ENCODE data around the gene P3H4. TPM values are rescaled to one million over a fixed set of nuclear protein-coding genes. Genes with fewer than 3 reads are reported as not detected.
A peak's percentile ranks its signal among the peaks of the same experiment; 100 is the strongest.
"Not testable (repeated sequence)": the region's sequence is repeated elsewhere in the genome, so short reads cannot be mapped to it uniquely, and the experiment has no call there.

Gene P3H4
- total RNA-seq, 1 donor from 2014 or later = 50.5 TPM

DNA sequence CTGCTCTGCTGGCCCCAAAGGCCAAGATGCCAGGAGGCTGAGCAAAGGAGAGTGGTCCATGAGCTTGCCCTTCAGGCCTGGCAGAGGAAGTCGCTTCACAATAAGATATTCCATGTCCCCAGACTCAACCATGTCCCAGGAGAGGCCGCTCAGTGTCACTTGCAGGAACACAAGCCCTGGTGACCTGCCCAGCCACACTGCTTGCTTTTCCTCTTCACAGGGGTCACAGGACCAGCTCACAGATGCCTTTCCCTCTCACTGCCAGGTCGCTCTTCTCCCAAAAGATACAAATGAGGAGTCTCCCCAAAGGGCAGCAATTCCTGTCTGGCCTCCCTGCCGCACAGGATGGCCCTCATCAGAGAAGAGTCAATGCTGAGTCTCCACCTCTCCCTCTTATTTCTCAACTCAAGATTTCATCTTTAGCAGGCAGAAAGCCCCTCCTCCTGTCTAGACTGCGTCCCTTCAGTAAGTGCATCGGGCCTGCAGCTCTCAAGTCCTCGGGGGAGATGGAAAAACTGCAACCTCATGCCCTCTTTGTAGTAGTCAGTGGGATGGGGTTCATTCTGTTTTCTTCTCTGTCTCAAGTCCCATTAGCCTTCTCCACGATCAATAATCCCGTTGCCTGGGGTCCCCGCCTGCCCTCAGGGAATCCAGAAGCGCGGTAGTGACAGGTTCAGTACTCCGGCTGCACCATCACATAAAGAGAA lies 30.2 kb downstream of the P3H4 start:
- TF ChIP-seq CTCF (conservative IDR thresholded peaks at IDR 0.05) = no peak
- H3K4me1 Mint-ChIP-seq (ENCODE audit: unreplicated experiment) = peaks cover 22% of the 10 kb centered on the region
- no peak for DNase-seq (ENCODE audit: extremely low spot score, unreplicated experiment)

DNA sequence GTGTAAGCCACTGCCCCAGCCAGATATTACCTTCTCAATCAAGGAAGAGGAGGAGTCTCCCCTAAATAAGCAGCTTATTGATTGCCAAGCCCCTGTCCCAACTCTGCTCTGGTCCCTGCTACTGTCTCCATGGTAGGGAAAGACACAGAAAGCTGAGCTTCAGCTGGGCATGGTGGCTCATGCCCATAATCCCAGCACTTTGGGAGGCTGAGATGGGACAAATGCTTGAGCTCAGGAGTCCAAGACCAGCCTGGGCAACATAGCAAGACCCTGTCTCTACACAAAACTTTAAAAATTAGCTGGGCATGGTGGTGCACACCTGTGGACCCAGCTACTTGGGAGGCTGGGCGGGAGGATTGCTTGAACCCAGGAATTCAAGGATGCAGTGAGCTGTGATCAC lies 31.8 kb downstream of the P3H4 start:
- no peak for TF ChIP-seq CTCF (conservative IDR thresholded peaks at IDR 0.05)
- H3K9me3 Mint-ChIP-seq = no peaks in the 10 kb centered on the region
- H3K4me3 Mint-ChIP-seq = no peak overlapping the region
- no peaks in the 10 kb centered on the region for H3K27me3 Mint-ChIP-seq
- H3K4me1 Mint-ChIP-seq (ENCODE audit: unreplicated experiment) = peaks cover 20% of the 10 kb centered on the region
- DNase-seq (ENCODE audit: extremely low spot score, unreplicated experiment) = no peak
- no peaks in the 10 kb centered on the region for H3K36me3 Mint-ChIP-seq
- no peak overlapping the region for H3K27ac Mint-ChIP-seq

More for the DNA sequence above, 30.2 kb downstream of the P3H4 start:
- Mint-ChIP-seq H3K27me3 (no peaks in the 10 kb centered on the region), H3K4me3 (peak overlapping the region; percentile 80), H3K9me3 (no peaks in the 10 kb centered on the region), H3K36me3 (no peaks in the 10 kb centered on the region), H3K27ac (peak overlapping the region; percentile 86)

GRCh38 chr17:41777574-41778188 lies 34.1 kb downstream of the P3H4 start:
- H3K4me3 Mint-ChIP-seq = no peak overlapping the region
- H3K36me3 Mint-ChIP-seq = no peaks in the 10 kb centered on the region
- no peak for TF ChIP-seq CTCF (conservative IDR thresholded peaks at IDR 0.05)
- DNase-seq (ENCODE audit: extremely low spot score, unreplicated experiment) = no peak
- H3K27ac Mint-ChIP-seq = peak overlapping the region; percentile 87
- no peaks in the 10 kb centered on the region for H3K9me3 Mint-ChIP-seq
- no peaks in the 10 kb centered on the region for H3K27me3 Mint-ChIP-seq
- peaks cover 24% of the 10 kb centered on the region for H3K4me1 Mint-ChIP-seq (ENCODE audit: unreplicated experiment)

DNA sequence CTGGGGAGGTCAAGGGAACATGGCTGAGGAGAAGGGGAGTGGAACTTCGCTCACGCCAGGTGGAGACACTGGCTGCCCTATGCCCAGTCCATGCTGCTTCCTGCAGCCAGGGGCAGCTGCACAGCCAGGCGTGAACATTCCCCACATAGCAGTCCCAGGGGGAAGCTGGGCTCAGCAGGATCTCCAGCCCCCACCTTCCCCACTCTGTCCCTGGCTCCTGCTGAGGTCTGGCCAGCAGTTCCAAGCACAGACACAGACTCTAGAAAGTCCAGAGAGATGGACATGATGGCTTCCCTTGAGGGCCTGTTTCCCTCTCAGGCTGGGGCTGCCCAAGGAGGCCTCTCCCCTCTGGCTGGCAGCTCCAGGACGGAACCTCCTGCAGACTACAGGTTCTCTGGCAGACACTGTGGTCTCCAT lies 34.6 kb downstream of the P3H4 start:
- Mint-ChIP-seq H3K27me3 (no peaks in the 10 kb centered on the region), H3K4me3 (no peak overlapping the region), H3K9me3 (no peaks in the 10 kb centered on the region), H3K27ac (peak overlapping the region; percentile 87), H3K36me3 (no peaks in the 10 kb centered on the region), H3K4me1 (ENCODE audit: unreplicated experiment) (peaks cover 22% of the 10 kb centered on the region)
- TF ChIP-seq CTCF (conservative IDR thresholded peaks at IDR 0.05) = no peak
- DNase-seq (ENCODE audit: extremely low spot score, unreplicated experiment) = no peak

- DNase-seq (ENCODE audit: extremely low spot score, unreplicated experiment); H3K27me3 Mint-ChIP-seq; H3K9me3 Mint-ChIP-seq; H3K36me3 Mint-ChIP-seq: not testable (repeated sequence)
- H3K4me1 Mint-ChIP-seq (ENCODE audit: unreplicated experiment) = peaks cover 14% of the 10 kb centered on the region
- H3K27ac Mint-ChIP-seq = peak overlapping the region; percentile 87
- peak overlapping the region; percentile 49 for H3K4me3 Mint-ChIP-seq
Observed at GRCh38 chr17:41776262-41776900, 35.4 kb downstream of the P3H4 start.

Measured in type B pancreatic cell (in vitro differentiated cells).